ENCODE data around the gene ARL2BP. TPM values are rescaled to one million over a fixed set of nuclear protein-coding genes. Genes with fewer than 3 reads are reported as not detected.

Gene ARL2BP
- total and polyA plus RNA-seq, 9 of the 15 experiments (the other 6 are each of a cell fraction or from before 2014, with no cell fraction given), result 16.7 to 41.8 (median 27.2) TPM

DNA sequence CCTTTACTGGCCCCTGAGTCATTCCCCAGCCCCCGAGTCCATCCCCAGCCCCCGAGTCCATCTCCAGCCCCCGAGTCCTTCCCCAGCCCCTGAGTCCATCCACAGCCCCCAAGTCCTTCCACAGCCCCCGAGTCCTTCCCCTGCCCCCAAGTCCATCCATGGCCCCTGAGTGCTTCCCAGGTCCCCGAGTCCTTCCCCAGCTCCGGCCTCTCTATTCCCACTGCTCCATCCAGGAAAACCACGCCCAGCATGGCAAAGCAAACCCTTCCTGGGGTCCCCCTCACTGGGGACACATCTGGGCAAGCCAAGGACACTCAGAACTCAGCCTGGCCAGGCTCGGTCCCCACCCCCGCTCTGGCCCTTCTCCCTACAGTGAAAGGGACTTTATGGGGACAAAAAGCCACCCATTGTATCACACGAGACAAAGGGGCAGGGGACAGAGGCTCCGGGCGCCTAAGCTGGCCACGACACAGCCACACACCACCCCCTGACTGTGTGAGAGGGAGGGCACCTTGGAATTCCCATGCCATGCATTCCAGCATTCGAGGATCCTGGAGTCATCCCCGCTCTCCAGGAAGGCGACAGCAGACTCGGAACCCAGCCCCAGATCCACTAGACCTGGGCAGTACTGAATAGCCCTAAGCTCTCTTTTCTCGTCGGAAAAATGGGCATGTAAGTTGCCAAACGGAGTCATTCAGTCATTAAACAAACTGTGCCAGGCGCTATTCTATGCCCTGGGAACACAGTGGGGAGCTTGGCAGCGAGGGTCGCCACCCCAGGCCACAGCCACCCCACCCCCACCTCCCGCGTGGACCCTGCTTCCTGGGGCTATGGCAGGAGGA, 25.4 kb downstream of the ARL2BP start:
- no peak overlapping the region for H3K4me2 ChIP-seq (ENCODE audit: insufficient read depth, low read length)
- BruUV-seq (replicated peaks), result no TSS peak
- no peak overlapping the region for H3K4me3 ChIP-seq
- H3K27ac ChIP-seq (ENCODE audit: extremely low read depth, low read depth, low read length), result no peak overlapping the region
- H4K20me1 ChIP-seq (replicated peaks; ENCODE audit: control insufficient read depth, insufficient read depth, low read length), result no peaks in the 10 kb centered on the region
- FAIRE-seq (no peak), DNase-seq (ENCODE audit: extremely low read depth in 1 of 4, low spot score in 3 of 4) (no peak), ATAC-seq (no peak)
- no peak overlapping the region for H2AFZ ChIP-seq (ENCODE audit: low read depth, low read length)
- H3K36me3 ChIP-seq (ENCODE audit: control insufficient read depth, insufficient read depth, low read length), result no peaks in the 10 kb centered on the region
- POLR2A ChIA-PET, result interaction anchor here (0.6 to 1.4 kb wide), 3 partner anchors 20 to 337 kb away, joined by 3 to 7 read pairs (median 5); no protein-coding TSS in a partner anchor
- in situ Hi-C loops (cut with MboI) (no loop called here), intact Hi-C loops (cut with micrococcal nuclease) (no loop called here)
- CTCF ChIA-PET (ENCODE audit: low intra/inter-chr PET ratio), result no interaction called here
- TF ChIP-seq ZNF134 (CRISPR knock-in tag; conservative IDR thresholded peaks at IDR 0.05) (no peak), PCBP2 (IDR thresholded peaks at IDR 0.05; ENCODE audit: low read depth, low read length, poor library complexity, severe bottlenecking) (no peak), ETV5 (CRISPR knock-in tag; IDR thresholded peaks at IDR 0.05; ENCODE audit: low read depth) (no peak), NFYB (IDR thresholded peaks at IDR 0.05; ENCODE audit: extremely low read depth, insufficient read length) (no peak), ZNF766 (CRISPR knock-in tag; conservative IDR thresholded peaks at IDR 0.05) (no peak), ZNF507 (tag; conservative IDR thresholded peaks at IDR 0.05) (no peak), ZC3H11A (IDR thresholded peaks at IDR 0.05; ENCODE audit: low read depth, low read length) (no peak), GTF2F1 (IDR thresholded peaks at IDR 0.05; ENCODE audit: low read depth, low read length) (no peak)
- TF ChIP-seq, protein P1, sequence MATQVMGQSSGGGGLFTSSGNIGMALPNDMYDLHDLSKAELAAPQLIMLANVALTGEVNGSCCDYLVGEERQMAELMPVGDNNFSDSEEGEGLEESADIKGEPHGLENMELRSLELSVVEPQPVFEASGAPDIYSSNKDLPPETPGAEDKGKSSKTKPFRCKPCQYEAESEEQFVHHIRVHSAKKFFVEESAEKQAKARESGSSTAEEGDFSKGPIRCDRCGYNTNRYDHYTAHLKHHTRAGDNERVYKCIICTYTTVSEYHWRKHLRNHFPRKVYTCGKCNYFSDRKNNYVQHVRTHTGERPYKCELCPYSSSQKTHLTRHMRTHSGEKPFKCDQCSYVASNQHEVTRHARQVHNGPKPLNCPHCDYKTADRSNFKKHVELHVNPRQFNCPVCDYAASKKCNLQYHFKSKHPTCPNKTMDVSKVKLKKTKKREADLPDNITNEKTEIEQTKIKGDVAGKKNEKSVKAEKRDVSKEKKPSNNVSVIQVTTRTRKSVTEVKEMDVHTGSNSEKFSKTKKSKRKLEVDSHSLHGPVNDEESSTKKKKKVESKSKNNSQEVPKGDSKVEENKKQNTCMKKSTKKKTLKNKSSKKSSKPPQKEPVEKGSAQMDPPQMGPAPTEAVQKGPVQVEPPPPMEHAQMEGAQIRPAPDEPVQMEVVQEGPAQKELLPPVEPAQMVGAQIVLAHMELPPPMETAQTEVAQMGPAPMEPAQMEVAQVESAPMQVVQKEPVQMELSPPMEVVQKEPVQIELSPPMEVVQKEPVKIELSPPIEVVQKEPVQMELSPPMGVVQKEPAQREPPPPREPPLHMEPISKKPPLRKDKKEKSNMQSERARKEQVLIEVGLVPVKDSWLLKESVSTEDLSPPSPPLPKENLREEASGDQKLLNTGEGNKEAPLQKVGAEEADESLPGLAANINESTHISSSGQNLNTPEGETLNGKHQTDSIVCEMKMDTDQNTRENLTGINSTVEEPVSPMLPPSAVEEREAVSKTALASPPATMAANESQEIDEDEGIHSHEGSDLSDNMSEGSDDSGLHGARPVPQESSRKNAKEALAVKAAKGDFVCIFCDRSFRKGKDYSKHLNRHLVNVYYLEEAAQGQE (IDR thresholded peaks at IDR 0.05; ENCODE audit: borderline replicate concordance), result no peak
- TF ChIP-seq, protein P1 (CRISPR knock-in tag; IDR thresholded peaks at IDR 0.05; ENCODE audit: low read depth), result no peak
- H3K27me3 ChIP-seq (ENCODE audit: control insufficient read depth in 2 of 2, insufficient read depth in 2 of 2, low read length in 2 of 2), result no peaks in the 10 kb centered on the region
- peaks cover 31 to 36% of the 10 kb centered on the region in 2 experiments for H3K4me1 ChIP-seq (replicated peaks in 1 of 2; ENCODE audit: control insufficient read depth in 2 of 2, insufficient read depth in 2 of 2, low read length in 2 of 2)
- no peaks in the 10 kb centered on the region for H3K9me3 ChIP-seq (replicated peaks; ENCODE audit: control insufficient read depth, insufficient read depth, low read depth, low read length)
- no peaks in the 10 kb centered on the region for H3K9me1 ChIP-seq (ENCODE audit: control insufficient read depth, insufficient read depth, low read length)
- 63% methylated on average over 20 of the region's 25 CpGs for WGBS (ENCODE audit: insufficient coverage, low coverage, missing lambda C conversion rate)
- H3K9ac ChIP-seq (ENCODE audit: insufficient read depth in 1 of 2, low read depth in 2 of 2, low read length in 2 of 2), result peak overlapping the region in 1 of 2 experiments; percentile 15; a peak in 1 of 4 replicates
- H3K79me2 ChIP-seq (ENCODE audit: control insufficient read depth, insufficient read depth, low read length), result no peaks in the 10 kb centered on the region

All from K562 (cell line).